HG03565 (cell line): Measurements from ENCODE around the gene SRSF10.
A peak's percentile ranks its signal among the peaks of the same experiment; 100 is the strongest.
"Not testable (repeated sequence)": the region's sequence is repeated elsewhere in the genome, so short reads cannot be mapped to it uniquely, and the experiment has no call there.

Experiments
- ATAC-seq: cut with Tn5 transposase; IDR thresholded peaks from one replicate; pipeline ENCODE4 v1.9.1; 2021; ENCODE audit warnings: mild to moderate bottlenecking, moderate library complexity; ENCODE audit not compliant: unreplicated experiment

The SRSF10 gene

GRCh38 chr1:23959461-23960290, 20.5 kb downstream of the SRSF10 start, which contains the start of gene PNRC2:
TSS of gene PNRC2 (plus strand) at chr1:23959828. CDS start at chr1:23961458, 1,630 bp downstream.
- ATAC-seq, result peak; percentile 37

GRCh38 chr1:23958810-23959460, 21.2 kb downstream of the SRSF10 start:
- peak; percentile 56 for ATAC-seq

- ATAC-seq, result not testable (repeated sequence)
These were observed 21.9 kb downstream of the SRSF10 start for GRCh38 chr1:23958040-23958809.

- ATAC-seq, result no peak
These were observed 23.0 kb downstream of the SRSF10 start for GRCh38 chr1:23957096-23957495.

- no peak for ATAC-seq
These were observed 27.1 kb downstream of the SRSF10 start for GRCh38 chr1:23953020-23953419.

GRCh38 chr1:23947366-23947765, 32.8 kb downstream of the SRSF10 start:
- ATAC-seq, result no peak

- no peak for ATAC-seq
These were observed 43.5 kb downstream of the SRSF10 start for GRCh38 chr1:23936481-23937176.

- ATAC-seq, result no peak
These were observed 48.6 kb downstream of the SRSF10 start for GRCh38 chr1:23931491-23931880.

GRCh38 chr1:23930861-23931490, 49.2 kb downstream of the SRSF10 start:
- no peak for ATAC-seq

GRCh38 chr1:23930270-23930669, 49.9 kb downstream of the SRSF10 start:
- ATAC-seq, result no peak

GRCh38 chr1:23928789-23929188, 51.3 kb downstream of the SRSF10 start:
- no peak for ATAC-seq

- ATAC-seq, result no peak
These were observed 53.0 kb downstream of the SRSF10 start for GRCh38 chr1:23927097-23927496.

GRCh38 chr1:23925279-23925678, 54.8 kb downstream of the SRSF10 start:
- ATAC-seq, result no peak

- no peak for ATAC-seq
These were observed 55.5 kb downstream of the SRSF10 start for GRCh38 chr1:23924601-23925000.

- ATAC-seq, result no peak
These were observed 56.3 kb downstream of the SRSF10 start for GRCh38 chr1:23923592-23924499.

GRCh38 chr1:23922321-23922943, 57.7 kb downstream of the SRSF10 start:
- no peak for ATAC-seq

- ATAC-seq, result peak; percentile 75
These were observed 63.7 kb downstream of the SRSF10 start for GRCh38 chr1:23916209-23917131.

- ATAC-seq, result no peak
These were observed 64.7 kb downstream of the SRSF10 start for GRCh38 chr1:23915466-23915865.
